ENCODE measurements around the gene IGSF5.

The IGSF5 gene

GRCh38 chr21:39802217-39802616 is 57.2 kb downstream of the IGSF5 start (continued):
- TF ChIP-seq PRDM10 (tag by site-specific recombination; IDR thresholded peaks at IDR 0.05) (no peak), TCF7L2 (IDR thresholded peaks at IDR 0.05; ENCODE audit: borderline replicate concordance, low read depth, low read length) (no peak), ZNF280D (tag by site-specific recombination; IDR thresholded peaks at IDR 0.05) (no peak), ZNF529 (tag by site-specific recombination; IDR thresholded peaks at IDR 0.05; ENCODE audit: insufficient replicate concordance) (no peak), PRDM2 (tag by site-specific recombination; IDR thresholded peaks at IDR 0.05; ENCODE audit: borderline replicate concordance) (no peak), ZNF274 (IDR thresholded peaks at IDR 0.05; ENCODE audit: low read length) (no peak), ZNF274 (tag by site-specific recombination; IDR thresholded peaks at IDR 0.05; ENCODE audit: borderline replicate concordance) (no peak)

GRCh38 chr21:39803393-39803792 is 58.4 kb downstream of the IGSF5 start:
- no peaks in the 10 kb centered on the region for H3K4me1 ChIP-seq (ENCODE audit: control insufficient read depth, insufficient read depth, low read length)
- H3K27ac ChIP-seq (ENCODE audit: extremely low read depth, low read depth, low read length) = no peak overlapping the region
- no peak overlapping the region for H3K4me3 ChIP-seq (ENCODE audit: low read depth, low read length)
- CTCF ChIA-PET = interaction anchor here (0.6 to 1.1 kb wide), 3 partner anchors 14 to 1239 kb away, joined by 4 to 6 read pairs (median 5); partner anchors contain the start of gene PCP4
- no peak for TF ChIP-seq ZNF112 (tag by site-specific recombination; IDR thresholded peaks at IDR 0.05)
- TF ChIP-seq ZFP37 (tag by site-specific recombination; IDR thresholded peaks at IDR 0.05) = no peak
- TF ChIP-seq ZNF280C (tag by site-specific recombination; IDR thresholded peaks at IDR 0.05) = no peak
- H3K9me3 ChIP-seq (ENCODE audit: control insufficient read depth, insufficient read depth, low read depth, low read length) = no peaks in the 10 kb centered on the region
- H3K36me3 ChIP-seq (ENCODE audit: control insufficient read depth in 2 of 2, insufficient read depth in 1 of 2, low read length in 2 of 2) = no peaks in the 10 kb centered on the region
- POLR2A ChIA-PET = no interaction called here
